ENCODE data around the gene PNMA1.

Gene PNMA1

GRCh38 chr14:73663548-73664212 is 50.5 kb downstream of the PNMA1 start:
- DNase-seq (ENCODE audit: low spot score): no peak

- peak; percentile 63 for DNase-seq (ENCODE audit: low spot score)
Measured at GRCh38 chr14:73662487-73662943, 51.7 kb downstream of the PNMA1 start.

GRCh38 chr14:73661872-73662271 is 52.3 kb downstream of the PNMA1 start:
- DNase-seq (ENCODE audit: low spot score): no peak

All from AG08396 (cell line).